Duodenal mucosa (tissue), 2 donors: ENCODE measurements around the gene FAM221B.

Experiments
- H3K27ac ChIP-seq: one replicate; pipeline ENCODE4 v1.7.0; 2013; ENCODE audit warnings: low read depth, low read length
- H3K27me3 ChIP-seq, 2 donors: one replicate each; pipeline ENCODE4 v1.7.0; 2013; ENCODE audit warnings: low read length in 2 of 2, control low read depth in 1 of 2; ENCODE audit not compliant: insufficient read depth in 2 of 2, control insufficient read depth in 1 of 2
- H3K36me3 ChIP-seq, 2 donors: one replicate each; pipeline ENCODE4 v1.7.0; 2013; ENCODE audit warnings: low read length in 2 of 2, control low read depth in 1 of 2; ENCODE audit not compliant: insufficient read depth in 2 of 2, control insufficient read depth in 1 of 2
- H3K4me1 ChIP-seq, 2 donors: one replicate each; pipeline ENCODE4 v1.7.0; 2013; ENCODE audit warnings: low read length in 2 of 2, control low read depth in 1 of 2; ENCODE audit not compliant: insufficient read depth in 2 of 2, control insufficient read depth in 1 of 2
- H3K4me3 ChIP-seq, 2 donors: one replicate each; pipeline ENCODE4 v1.7.0; 2013; ENCODE audit warnings: low read length in 2 of 2, low read depth in 1 of 2
- H3K9ac ChIP-seq, 2 donors: one replicate each; pipeline ENCODE4 v1.7.0; 2013; ENCODE audit warnings: low read length in 2 of 2, low read depth in 1 of 2
- H3K9me3 ChIP-seq, 2 donors: one replicate each; pipeline ENCODE4 v1.7.0; 2013; ENCODE audit warnings: low read length in 2 of 2, control low read depth in 1 of 2; ENCODE audit not compliant: control insufficient read depth in 1 of 2

The FAM221B gene

DNA sequence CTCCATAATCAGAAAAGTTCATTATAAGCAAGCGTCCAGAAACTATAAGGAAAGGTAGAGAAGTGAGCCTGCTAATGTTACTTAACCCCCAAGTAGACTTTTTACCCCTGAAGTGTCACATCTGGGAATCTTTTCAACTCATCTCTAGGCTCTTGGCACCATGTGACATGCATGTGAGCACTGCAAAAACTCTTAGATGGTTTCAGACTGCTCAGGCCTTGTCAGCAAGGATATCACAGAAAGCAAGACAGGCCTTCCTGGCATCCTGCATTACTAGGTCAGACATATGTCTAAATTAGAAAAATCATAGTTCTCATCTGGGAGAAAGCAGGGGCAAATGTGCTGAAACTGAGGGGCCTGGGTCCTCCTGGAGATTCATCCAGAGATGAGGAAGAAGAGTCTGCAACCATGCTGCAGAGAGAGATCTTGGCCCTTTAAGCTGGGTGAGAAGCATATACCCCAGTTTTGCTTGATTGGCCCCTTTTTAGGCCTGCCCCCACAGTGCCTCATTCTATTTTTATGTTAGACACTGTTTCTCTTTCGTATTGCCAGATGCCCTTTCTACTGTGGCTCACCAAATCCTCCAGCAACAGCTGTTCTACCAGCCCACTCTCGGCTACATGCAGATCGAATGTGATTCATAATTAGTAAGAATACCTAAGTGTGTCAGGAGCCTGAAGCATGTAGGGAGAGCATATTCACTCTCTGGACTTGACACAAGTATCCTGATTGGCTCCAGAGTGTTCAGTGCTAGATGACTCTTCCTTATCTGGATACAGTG lies 19.4 kb upstream of the FAM221B start:
- no peak overlapping the region for H3K27ac ChIP-seq
- H3K27me3 ChIP-seq: no peaks in the 10 kb centered on the region
- H3K4me1 ChIP-seq: peaks cover 15 to 18% of the 10 kb centered on the region in 2 donors

DNA sequence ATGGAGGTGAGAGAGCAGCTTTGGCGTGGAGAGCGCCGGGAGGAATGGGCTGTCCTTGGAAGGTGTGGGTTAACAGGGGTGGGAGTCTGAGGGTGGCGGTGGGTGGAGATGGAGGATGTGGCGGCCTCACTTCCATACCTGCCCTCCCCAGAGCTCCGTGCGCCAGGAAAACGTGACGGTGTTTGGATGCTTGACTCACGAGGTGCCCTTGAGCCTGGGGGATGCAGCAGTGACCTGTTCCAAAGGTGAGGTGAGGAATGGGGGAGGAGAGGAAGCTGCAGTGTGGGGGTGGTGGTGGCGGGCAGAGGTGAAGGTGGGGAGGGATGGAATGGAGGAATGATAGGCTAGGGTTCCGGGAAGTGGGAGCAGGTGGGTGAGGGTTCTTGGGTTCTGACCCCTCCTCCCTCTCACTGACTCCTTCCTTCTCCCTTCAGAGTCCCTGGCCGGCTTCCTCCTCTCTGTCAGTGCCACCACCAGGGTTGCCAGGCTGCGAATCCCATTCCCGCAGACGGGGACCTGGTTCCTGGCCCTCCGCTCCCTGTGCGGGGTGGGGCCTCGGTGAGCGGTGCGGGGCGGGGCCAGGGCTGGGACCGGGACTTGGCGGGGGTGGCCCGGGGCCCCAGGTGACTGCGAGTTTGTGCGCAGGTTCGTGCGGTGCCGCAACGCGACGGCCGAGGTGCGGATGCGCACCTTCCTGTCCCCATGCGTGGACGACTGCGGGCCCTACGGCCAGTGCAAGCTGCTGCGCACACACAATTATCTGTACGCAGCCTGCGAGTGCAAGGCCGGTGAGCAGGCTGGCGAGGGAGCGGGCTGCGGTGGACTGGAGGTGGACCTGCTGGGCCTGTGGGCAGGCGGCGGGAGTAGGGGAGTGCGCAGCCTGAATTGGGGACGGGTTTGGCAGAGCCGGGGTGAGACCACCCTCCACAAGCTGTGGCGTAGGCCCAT lies 17.6 kb upstream of the FAM221B start:
- H3K4me1 ChIP-seq: peaks cover 15 to 18% of the 10 kb centered on the region in 2 donors
- H3K27me3 ChIP-seq: no peaks in the 10 kb centered on the region
- no peaks in the 10 kb centered on the region for H3K9me3 ChIP-seq
- H3K27ac ChIP-seq: no peak overlapping the region
- no peak overlapping the region for H3K9ac ChIP-seq
- H3K4me3 ChIP-seq: no peak overlapping the region
- peaks cover 8 to 11% of the 10 kb centered on the region in 2 donors for H3K36me3 ChIP-seq

More for the DNA sequence above, 19.4 kb upstream of the FAM221B start:
- no peak overlapping the region for H3K4me3 ChIP-seq
- H3K9ac ChIP-seq: no peak overlapping the region
- H3K9me3 ChIP-seq: no peaks in the 10 kb centered on the region
- peaks cover 8 to 11% of the 10 kb centered on the region in 2 donors for H3K36me3 ChIP-seq

DNA sequence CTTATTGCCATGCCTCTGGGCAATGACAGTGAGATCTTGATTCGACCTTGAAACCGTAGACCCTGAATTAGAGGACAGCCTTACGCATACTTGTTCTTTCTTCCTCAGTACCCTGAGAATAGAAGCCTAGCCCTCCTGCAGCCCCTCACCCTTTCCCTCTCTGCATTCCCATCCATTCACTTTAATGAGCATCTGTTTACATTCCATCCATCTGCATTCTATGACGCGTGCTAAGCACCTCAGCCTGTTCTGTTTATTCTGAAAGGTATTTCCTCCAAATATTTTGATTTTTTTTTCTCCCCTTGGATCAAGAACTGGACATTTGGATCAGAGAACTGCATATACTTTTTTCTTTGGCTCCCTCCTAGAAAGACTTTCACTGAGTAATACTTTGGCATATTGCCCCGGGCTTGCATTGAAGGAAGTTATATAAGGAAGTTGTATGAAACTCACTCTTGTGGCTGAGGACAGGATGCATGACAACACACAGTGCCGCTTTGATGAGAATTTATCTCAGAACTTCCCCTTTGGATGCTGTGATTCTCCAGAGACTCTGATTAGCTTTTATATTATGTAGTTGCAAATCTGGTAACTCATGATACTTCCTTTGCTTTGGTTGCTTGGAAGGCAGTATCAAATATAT lies 16.2 kb upstream of the FAM221B start:
- H3K27ac ChIP-seq: peak overlapping the region; percentile 11
- H3K27me3 ChIP-seq: no peaks in the 10 kb centered on the region
- H3K9me3 ChIP-seq: no peaks in the 10 kb centered on the region
- H3K4me1 ChIP-seq: peaks cover 15 to 18% of the 10 kb centered on the region in 2 donors
- H3K4me3 ChIP-seq: no peak overlapping the region
- H3K36me3 ChIP-seq: peaks cover 8 to 11% of the 10 kb centered on the region in 2 donors
- no peak overlapping the region for H3K9ac ChIP-seq

DNA sequence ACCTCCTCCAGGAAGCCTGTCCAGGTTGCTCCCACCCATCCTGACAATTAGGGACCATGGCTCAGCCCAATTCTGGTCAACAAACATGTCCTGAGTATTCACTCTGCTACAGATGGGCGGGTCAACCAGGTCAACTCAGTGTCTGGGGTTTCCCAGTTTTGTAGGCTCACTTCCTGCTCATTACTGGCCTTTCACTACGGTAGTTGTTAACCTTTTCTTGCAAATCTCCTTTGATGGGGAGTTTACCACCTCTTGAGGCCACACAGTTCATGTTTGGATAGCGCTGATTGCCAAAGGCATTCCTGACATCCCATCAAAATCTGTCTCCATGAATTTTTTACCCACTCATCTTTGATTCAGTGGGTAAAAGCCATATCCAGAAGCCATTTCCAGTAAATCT lies 14.3 kb upstream of the FAM221B start:
- Histone ChIP-seq H3K27me3 (no peaks in the 10 kb centered on the region), H3K27ac (no peak overlapping the region), H3K36me3 (peaks cover 8 to 11% of the 10 kb centered on the region in 2 donors)

DNA sequence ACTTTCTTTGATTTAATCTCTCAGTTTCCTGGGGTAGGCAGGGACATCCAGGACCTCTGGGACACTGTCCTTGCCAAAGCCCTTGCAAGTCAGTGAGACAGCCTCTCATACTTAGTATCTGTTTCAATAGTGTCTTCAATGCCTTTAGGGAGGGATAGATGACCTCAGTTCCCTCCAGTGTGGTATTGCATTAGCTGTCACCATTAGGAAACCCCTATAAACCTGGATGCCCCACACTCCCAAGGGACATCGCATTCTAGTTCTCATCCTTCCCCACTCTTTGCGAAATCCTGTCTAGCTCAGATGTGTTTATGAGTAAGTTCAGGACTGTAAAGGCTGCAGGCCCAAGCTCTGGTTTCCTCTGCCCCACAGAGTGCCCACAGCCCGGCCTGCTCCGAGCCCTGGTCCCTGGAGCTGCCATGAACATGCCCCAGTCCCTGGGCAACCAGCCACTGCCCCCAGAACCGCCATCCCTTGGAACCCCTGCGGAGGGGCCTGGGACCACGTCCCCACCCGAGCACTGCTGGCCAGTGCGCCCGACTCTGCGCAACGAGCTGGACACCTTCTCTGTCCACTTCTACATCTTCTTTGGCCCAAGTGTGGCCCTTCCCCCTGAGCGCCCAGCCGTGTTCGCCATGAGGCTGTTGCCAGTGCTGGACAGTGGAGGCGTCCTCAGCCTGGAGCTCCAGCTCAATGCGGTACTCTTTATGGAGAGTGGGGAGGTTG lies 13.7 kb upstream of the FAM221B start:
- no peak overlapping the region for H3K9ac ChIP-seq
- H3K36me3 ChIP-seq: peaks cover 7 to 8% of the 10 kb centered on the region in 2 donors
- H3K9me3 ChIP-seq: no peaks in the 10 kb centered on the region
- H3K27ac ChIP-seq: no peak overlapping the region
- H3K27me3 ChIP-seq: no peaks in the 10 kb centered on the region
- peaks cover 15 to 18% of the 10 kb centered on the region in 2 donors for H3K4me1 ChIP-seq
- H3K4me3 ChIP-seq: no peak overlapping the region

More for the DNA sequence above, 14.3 kb upstream of the FAM221B start:
- no peak overlapping the region for H3K4me3 ChIP-seq
- H3K4me1 ChIP-seq: peaks cover 15 to 18% of the 10 kb centered on the region in 2 donors
- H3K9me3 ChIP-seq: no peaks in the 10 kb centered on the region
- no peak overlapping the region for H3K9ac ChIP-seq

DNA sequence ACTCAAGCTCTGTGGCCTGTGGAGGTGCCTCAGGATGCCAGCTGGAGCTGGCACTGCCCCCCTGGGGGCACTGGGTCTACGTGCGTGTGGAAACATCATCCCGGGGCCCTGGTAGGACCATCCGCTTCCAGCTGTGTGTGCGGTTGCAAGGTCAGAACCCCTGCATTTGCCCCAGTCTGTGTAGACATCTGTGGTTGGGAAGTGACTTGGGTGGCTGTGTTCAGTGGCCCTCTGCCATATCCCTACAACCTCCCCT lies 13.0 kb upstream of the FAM221B start:
- H3K9me3 ChIP-seq: no peaks in the 10 kb centered on the region
- H3K27me3 ChIP-seq: no peaks in the 10 kb centered on the region
- no peak overlapping the region for H3K9ac ChIP-seq
- peaks cover 14 to 15% of the 10 kb centered on the region in 2 donors for H3K4me1 ChIP-seq
- no peak overlapping the region for H3K4me3 ChIP-seq
- peaks cover 2% of the 10 kb centered on the region in 2 donors for H3K36me3 ChIP-seq
- no peak overlapping the region for H3K27ac ChIP-seq

DNA sequence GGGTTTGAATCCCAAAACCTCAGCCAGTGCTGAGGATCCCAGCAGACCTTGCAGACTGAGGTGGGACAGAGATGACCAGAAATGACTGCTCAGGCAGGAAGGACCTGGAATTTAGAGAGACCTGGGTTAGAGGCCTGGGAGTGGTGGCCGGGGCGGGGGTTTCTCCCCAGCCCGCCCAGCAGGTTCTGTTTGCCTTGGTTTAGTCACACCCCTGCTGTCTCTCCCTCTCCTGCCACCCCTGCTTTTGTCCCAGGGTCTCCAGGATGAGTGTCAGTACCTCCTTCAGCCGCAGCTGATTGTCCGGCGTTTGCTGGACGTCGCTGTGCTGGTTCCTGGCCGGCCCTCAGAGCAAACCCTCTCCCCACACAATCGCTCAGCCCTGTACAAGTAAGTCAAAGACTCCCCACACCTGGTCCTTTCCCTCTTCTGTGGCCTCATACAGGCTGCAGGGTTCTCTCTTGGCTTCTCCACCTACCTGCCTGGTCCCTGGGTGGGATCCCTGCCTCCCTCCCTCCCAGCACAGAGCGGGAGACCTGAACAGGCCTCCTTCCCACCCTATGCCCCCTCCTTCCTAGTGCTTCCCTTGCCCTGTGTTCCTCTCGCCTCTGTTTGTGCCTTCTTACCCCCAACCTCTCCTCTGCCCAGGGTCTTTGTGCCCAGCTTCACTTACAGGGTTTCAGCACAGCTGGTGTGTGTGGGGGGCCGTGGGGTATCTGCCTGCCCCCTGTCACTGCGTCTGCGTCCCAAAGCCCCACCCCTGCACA lies 12.5 kb upstream of the FAM221B start:
- no peaks in the 10 kb centered on the region for H3K9me3 ChIP-seq
- peaks cover 14 to 19% of the 10 kb centered on the region in 2 donors for H3K4me1 ChIP-seq
- H3K9ac ChIP-seq: no peak overlapping the region
- H3K27me3 ChIP-seq: no peaks in the 10 kb centered on the region
- H3K36me3 ChIP-seq: no peaks in the 10 kb centered on the region
- H3K27ac ChIP-seq: no peak overlapping the region
- no peak overlapping the region for H3K4me3 ChIP-seq

DNA sequence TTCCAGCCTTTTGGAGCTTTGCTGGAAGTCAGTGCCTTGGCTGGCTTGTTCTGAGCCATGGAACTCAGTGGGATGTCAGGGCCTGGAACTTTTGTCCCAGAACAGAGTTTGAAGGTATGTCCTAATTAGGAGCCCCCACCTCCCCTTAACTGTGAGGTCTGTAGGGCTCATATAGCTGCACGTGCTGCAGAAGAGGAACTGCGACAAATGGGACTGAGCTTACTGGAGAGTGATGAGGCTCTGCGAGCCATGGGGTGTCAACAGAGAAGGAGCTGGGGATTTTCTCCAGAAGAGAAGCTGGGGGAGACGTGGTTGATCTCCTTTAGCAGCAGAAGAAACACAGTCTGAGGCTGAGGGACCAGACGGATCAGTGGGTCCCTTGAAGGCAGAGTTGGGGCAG lies 11.4 kb upstream of the FAM221B start:
- Histone ChIP-seq H3K9ac (no peak overlapping the region), H3K4me1 (peaks cover 20 to 21% of the 10 kb centered on the region in 2 donors), H3K4me3 (no peak overlapping the region), H3K9me3 (no peaks in the 10 kb centered on the region), H3K27ac (no peak overlapping the region), H3K36me3 (no peaks in the 10 kb centered on the region), H3K27me3 (no peaks in the 10 kb centered on the region)

DNA sequence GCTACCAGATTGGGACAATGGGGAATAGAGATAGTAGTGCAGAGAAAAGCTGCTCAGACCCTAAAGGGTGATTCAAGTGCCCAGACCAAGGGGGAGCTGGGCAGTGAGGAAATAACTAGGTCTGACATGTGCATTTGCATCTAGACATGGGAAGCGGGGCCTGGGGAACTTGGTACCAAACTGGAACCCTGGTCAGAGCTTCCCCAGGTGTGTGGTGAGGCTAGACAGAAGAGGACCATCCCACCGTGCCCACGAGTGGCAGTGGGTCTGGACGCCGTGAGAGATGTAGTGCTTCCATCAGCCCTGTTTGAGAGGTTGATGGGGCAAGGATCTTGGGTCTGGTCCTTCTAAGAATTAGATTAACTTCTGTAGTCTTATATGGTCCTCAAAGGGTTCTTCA lies 8.1 kb upstream of the FAM221B start:
- Histone ChIP-seq H3K4me1 (peaks cover 30 to 31% of the 10 kb centered on the region in 2 donors), H3K36me3 (no peaks in the 10 kb centered on the region), H3K9me3 (no peaks in the 10 kb centered on the region), H3K9ac (no peak overlapping the region), H3K27ac (no peak overlapping the region), H3K4me3 (no peak overlapping the region), H3K27me3 (no peaks in the 10 kb centered on the region)
